ENCODE results near the gene TPM2. TPM values are rescaled to one million over a fixed set of nuclear protein-coding genes. Genes with fewer than 3 reads are reported as not detected.
A peak's percentile ranks its signal among the peaks of the same experiment; 100 is the strongest.

Gene TPM2
- total and polyA plus RNA-seq, 9 of the 15 experiments (the other 6 are each of a cell fraction or from before 2014, with no cell fraction given), result 0.28 to 16.1 (median 4.5) TPM

DNA sequence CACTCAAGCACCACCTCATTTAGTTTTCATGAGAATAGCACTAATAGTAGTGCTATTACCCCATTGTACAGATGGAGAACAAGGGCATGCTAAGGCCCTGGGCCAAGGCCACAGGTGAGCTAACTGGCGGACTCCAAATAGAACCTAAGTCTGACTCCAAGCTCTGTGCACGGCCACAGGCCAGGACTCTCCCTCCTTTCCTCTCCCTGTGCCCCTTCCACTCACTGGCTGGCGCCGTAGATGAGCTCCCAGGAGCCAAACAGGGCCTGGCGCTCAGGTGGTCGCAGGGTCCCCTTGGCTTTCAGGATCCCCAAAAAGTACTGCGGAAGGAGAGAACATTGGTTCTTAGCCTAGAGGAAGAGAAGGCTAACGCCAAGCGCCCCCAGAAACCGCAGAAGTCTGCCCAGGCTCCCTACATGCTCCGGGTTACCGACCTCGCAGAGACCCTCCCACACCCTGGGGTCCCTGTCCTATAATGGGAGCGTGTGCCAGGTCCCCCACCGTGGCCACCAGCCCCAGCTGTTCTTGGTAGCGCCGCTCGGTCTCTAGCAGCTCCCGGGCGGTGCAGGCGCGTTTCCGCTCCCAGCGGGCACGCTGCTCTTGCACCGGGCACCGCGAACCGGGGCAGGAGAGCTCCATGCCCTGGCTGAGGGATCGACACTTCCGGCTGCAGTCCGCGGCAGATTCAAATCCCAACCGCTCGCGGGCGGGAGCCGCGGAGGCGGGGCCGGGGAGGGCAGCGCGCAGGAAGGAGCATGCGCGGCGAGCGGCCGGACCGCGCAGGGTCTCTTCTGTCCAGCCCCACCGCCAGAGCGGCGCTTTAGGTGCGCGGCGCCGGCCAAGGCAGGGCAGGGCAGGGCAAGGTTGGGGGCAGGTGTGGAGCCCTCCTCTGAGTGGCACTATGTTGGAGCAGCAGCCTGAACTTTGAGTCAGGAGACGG is 24.9 kb downstream of the TPM2 start, which contains the start of gene ARHGEF39 (continued):
- TF ChIP-seq, protein P1, sequence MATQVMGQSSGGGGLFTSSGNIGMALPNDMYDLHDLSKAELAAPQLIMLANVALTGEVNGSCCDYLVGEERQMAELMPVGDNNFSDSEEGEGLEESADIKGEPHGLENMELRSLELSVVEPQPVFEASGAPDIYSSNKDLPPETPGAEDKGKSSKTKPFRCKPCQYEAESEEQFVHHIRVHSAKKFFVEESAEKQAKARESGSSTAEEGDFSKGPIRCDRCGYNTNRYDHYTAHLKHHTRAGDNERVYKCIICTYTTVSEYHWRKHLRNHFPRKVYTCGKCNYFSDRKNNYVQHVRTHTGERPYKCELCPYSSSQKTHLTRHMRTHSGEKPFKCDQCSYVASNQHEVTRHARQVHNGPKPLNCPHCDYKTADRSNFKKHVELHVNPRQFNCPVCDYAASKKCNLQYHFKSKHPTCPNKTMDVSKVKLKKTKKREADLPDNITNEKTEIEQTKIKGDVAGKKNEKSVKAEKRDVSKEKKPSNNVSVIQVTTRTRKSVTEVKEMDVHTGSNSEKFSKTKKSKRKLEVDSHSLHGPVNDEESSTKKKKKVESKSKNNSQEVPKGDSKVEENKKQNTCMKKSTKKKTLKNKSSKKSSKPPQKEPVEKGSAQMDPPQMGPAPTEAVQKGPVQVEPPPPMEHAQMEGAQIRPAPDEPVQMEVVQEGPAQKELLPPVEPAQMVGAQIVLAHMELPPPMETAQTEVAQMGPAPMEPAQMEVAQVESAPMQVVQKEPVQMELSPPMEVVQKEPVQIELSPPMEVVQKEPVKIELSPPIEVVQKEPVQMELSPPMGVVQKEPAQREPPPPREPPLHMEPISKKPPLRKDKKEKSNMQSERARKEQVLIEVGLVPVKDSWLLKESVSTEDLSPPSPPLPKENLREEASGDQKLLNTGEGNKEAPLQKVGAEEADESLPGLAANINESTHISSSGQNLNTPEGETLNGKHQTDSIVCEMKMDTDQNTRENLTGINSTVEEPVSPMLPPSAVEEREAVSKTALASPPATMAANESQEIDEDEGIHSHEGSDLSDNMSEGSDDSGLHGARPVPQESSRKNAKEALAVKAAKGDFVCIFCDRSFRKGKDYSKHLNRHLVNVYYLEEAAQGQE (IDR thresholded peaks at IDR 0.05; ENCODE audit: borderline replicate concordance), result peak; percentile 37; the same call in 1 of the 2 replicates
- TF ChIP-seq, protein P1 (CRISPR knock-in tag; IDR thresholded peaks at IDR 0.05; ENCODE audit: low read depth), result no peak
- TF ChIP-seq ASH1L (IDR thresholded peaks at IDR 0.05; ENCODE audit: borderline replicate concordance, low read depth, partially characterized antibody), result no peak
- TF ChIP-seq SREBF1 (IDR thresholded peaks at IDR 0.05; ENCODE audit: borderline replicate concordance, low read depth, low read length), result no peak
- no peak for TF ChIP-seq FOXK2 (conservative IDR thresholded peaks at IDR 0.05 in 1 of 2, IDR thresholded peaks at IDR 0.05 in 1 of 2; ENCODE audit: low read depth in 2 of 2)
- TF ChIP-seq MED1 (CRISPR knock-in tag; IDR thresholded peaks at IDR 0.05; ENCODE audit: borderline replicate concordance), result no peak
- 0 out of 2 replicates have a peak, but pooled peaks have one; percentile 9 for TF ChIP-seq JUN (IDR thresholded peaks at IDR 0.05; ENCODE audit: borderline replicate concordance, low read depth, low read length)
- no peak for TF ChIP-seq JUN (CRISPR knock-in tag; IDR thresholded peaks at IDR 0.05; ENCODE audit: borderline replicate concordance)
- no peak for TF ChIP-seq TAF9B (IDR thresholded peaks at IDR 0.05; ENCODE audit: partially characterized antibody)
- no peak for TF ChIP-seq GATAD2A (IDR thresholded peaks at IDR 0.05)
- TF ChIP-seq SETDB1 (IDR thresholded peaks at IDR 0.05; ENCODE audit: low read length), result no peak
- TF ChIP-seq, protein P2, sequence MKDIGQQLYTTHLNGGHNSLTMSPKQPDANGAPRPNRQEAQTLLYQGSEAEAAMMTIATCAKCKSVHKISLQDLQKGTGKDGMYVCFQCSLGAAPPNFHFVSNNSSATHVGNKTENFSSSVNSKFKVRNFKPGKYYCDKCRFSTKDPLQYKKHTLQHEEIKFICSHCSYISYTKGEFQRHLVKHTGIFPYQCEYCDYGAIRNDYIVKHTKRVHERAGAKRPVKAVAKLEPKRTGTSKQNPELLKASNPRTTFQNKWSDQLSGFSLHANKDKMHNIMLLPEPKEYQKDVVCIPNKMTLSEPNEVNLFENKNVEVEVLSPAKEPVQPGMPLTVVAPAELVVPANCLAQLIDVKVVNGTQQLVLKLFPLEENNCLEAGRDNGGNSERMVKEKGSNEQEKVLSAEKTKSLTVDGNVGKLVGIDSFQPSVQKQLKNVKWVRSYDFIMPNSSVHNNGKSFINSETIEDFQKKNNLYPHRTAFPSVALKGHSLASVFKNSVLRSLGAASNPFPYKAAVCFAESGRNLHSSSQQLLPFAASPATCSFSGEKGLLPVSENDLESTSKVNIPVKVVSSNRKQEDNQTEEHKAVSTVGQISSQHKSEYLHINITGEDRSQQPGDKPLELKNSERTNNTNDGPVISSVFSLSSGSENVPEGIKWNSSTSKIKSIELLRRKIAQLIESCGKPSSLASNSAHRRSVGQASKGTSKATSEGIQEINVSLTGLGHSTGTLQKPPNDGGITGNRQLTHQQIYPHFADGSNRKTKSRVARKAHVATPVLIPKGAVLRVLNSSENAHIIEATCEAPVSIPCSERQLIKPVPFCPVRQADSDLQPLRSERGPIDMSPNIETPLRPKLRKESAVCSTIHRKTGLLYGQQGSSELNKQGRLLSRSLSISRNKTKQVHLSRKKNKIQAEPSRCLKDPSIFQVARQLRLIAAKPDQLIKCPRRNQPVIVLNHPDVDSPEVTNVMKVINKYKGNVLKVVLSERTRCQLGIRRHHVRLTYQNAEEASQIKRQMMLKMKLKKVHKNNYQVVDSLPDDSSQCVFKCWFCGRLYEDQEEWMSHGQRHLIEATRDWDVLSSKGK (CRISPR knock-in tag; IDR thresholded peaks at IDR 0.05), result no peak
- no peak for TF ChIP-seq NCOA4 (IDR thresholded peaks at IDR 0.05; ENCODE audit: partially characterized antibody)
- TF ChIP-seq ZNF347 (CRISPR knock-in tag; IDR thresholded peaks at IDR 0.05; ENCODE audit: low read depth), result no peak
- no peak for TF ChIP-seq POLR2H (tag; IDR thresholded peaks at IDR 0.05; ENCODE audit: low read depth)
- TF ChIP-seq FOXJ3 (CRISPR knock-in tag; IDR thresholded peaks at IDR 0.05), result no peak
